ENCODE results near the gene DISP2.

- TF ChIP-seq, protein P1, sequence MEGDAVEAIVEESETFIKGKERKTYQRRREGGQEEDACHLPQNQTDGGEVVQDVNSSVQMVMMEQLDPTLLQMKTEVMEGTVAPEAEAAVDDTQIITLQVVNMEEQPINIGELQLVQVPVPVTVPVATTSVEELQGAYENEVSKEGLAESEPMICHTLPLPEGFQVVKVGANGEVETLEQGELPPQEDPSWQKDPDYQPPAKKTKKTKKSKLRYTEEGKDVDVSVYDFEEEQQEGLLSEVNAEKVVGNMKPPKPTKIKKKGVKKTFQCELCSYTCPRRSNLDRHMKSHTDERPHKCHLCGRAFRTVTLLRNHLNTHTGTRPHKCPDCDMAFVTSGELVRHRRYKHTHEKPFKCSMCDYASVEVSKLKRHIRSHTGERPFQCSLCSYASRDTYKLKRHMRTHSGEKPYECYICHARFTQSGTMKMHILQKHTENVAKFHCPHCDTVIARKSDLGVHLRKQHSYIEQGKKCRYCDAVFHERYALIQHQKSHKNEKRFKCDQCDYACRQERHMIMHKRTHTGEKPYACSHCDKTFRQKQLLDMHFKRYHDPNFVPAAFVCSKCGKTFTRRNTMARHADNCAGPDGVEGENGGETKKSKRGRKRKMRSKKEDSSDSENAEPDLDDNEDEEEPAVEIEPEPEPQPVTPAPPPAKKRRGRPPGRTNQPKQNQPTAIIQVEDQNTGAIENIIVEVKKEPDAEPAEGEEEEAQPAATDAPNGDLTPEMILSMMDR (IDR thresholded peaks at IDR 0.05) = peak in 5 of 7 experiments; percentile 81 to 97 (median 94)
- TF ChIP-seq POLR2A (IDR thresholded peaks at IDR 0.05) (no peak), EP300 (IDR thresholded peaks at IDR 0.05) (no peak), POLR2AphosphoS5 (IDR thresholded peaks at IDR 0.05) (peak in 2 of 3 donors; percentile 20 to 70)
Observed at GRCh38 chr15:40421246-40422157, 63.5 kb downstream of the DISP2 start.
